Measurements from ENCODE around the gene CAGE1. TPM values are rescaled to one million over a fixed set of nuclear protein-coding genes. Genes with fewer than 3 reads are reported as not detected.

The CAGE1 gene
- polyA plus RNA-seq, 1 experiment: not detected

DNA sequence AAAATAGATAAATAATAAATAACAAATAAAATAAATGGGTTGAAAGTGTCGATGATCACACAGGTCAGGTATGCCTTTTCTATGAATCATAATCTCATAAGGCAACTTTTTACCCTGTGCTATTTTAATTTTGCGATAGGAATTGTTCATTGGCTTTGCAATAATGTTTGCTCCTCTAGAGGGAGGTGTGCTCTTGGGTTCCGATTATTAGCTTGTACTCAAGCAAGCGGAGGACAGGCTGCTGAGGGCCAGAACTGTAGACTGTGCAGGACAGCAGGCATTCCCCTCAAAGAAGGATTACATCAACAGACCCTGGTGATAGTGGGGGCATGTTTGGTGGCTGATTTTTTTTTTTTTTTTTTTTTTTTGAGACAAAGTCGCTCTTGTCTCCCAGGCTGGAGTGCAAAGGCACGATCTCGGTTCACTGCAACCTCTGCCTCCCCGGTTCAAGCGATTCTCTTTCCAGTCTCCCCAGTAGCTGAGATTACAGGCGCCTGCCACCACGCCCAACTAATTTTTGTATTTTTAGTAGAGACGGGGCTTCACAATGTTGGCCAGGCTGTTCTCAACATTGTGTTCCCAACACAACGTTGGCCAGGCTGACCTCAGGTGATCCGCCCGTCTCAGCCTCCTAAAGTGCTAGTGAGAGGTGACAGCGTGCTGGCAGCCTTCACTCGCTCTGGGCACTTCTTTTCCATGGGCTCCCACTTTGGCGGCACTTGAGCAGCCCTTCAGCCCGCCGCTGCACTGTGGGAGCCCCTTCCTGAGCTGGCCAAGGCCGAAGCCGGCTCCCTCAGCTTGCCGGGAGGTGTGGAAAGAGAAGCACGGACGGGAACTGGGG lies 35.6 kb upstream of the CAGE1 start:
- POLR2A ChIA-PET: no interaction called here

GRCh38 chr6:7424058-7424457 lies 34.5 kb upstream of the CAGE1 start:
- no peak overlapping the region for H3K4me3 ChIP-seq (ENCODE audit: low read depth, low read length)
- ChIA-PET CTCF (interaction anchor here (0.7 kb wide), 1 partner anchor 9 kb away, joined by 4 read pairs; no protein-coding TSS in a partner anchor), POLR2A (no interaction called here)
- no peak for DNase-seq (ENCODE audit: low read depth)
- H3K36me3 ChIP-seq (ENCODE audit: control insufficient read depth, insufficient read depth, low read length): no peaks in the 10 kb centered on the region
- TF ChIP-seq CTCF (IDR thresholded peaks at IDR 0.05; ENCODE audit: insufficient read depth, low read depth, low read length): no peak
- H3K27me3 ChIP-seq (ENCODE audit: control insufficient read depth, insufficient read depth, low read length): no peaks in the 10 kb centered on the region

More for the DNA sequence above, 35.6 kb upstream of the CAGE1 start:
- DNase-seq (ENCODE audit: low read depth): no peak
- H3K4me3 ChIP-seq (ENCODE audit: low read depth, low read length): no peak overlapping the region
- peak; percentile 45 for TF ChIP-seq CTCF (IDR thresholded peaks at IDR 0.05; ENCODE audit: insufficient read depth, low read depth, low read length)
- no peaks in the 10 kb centered on the region for H3K36me3 ChIP-seq (ENCODE audit: control insufficient read depth, insufficient read depth, low read length)
- H3K27me3 ChIP-seq (ENCODE audit: control insufficient read depth, insufficient read depth, low read length): no peaks in the 10 kb centered on the region
- CTCF ChIA-PET: interaction anchor here (0.6 to 2.5 kb wide), 7 partner anchors 10 to 191 kb away, joined by 3 to 13 read pairs (median 3); no protein-coding TSS in a partner anchor

- ChIA-PET CTCF (no interaction called here), POLR2A (no interaction called here)
- H3K36me3 ChIP-seq (ENCODE audit: control insufficient read depth, insufficient read depth, low read length): peaks cover 1% of the 10 kb centered on the region; the same call in 1 of the 2 replicates
- DNase-seq (ENCODE audit: low read depth): no peak
- no peak overlapping the region for H3K4me3 ChIP-seq (ENCODE audit: low read depth, low read length)
- no peak for TF ChIP-seq CTCF (IDR thresholded peaks at IDR 0.05; ENCODE audit: insufficient read depth, low read depth, low read length)
- no peaks in the 10 kb centered on the region for H3K27me3 ChIP-seq (ENCODE audit: control insufficient read depth, insufficient read depth, low read length)
Observed at GRCh38 chr6:7421066-7421465, 31.5 kb upstream of the CAGE1 start.

DNA sequence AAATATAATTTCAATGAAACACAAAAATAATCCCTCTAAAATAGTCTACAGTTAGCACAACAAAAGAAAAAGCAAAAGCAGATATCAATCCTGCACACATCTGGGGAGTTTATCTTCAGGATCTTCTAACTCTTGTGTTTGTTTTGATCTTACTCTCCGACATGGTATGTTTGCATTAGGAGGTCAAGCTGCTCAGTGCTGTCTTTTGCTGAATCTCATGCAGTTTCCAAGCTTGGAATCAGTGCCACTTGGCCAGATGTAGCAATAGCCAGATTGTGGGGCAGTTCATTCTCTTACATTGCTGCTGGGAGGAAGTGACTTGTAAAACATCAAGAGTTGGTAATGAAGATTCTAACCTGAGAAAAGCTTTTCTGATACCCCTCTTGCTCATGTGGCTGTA lies 29.5 kb upstream of the CAGE1 start:
- Histone ChIP-seq H3K4me3 (ENCODE audit: low read depth, low read length) (no peak overlapping the region), H3K36me3 (ENCODE audit: control insufficient read depth, insufficient read depth, low read length) (peaks cover 1% of the 10 kb centered on the region; the same call in 1 of the 2 replicates), H3K27me3 (ENCODE audit: control insufficient read depth, insufficient read depth, low read length) (no peaks in the 10 kb centered on the region)
- DNase-seq (ENCODE audit: low read depth): no peak
- CTCF ChIA-PET: interaction anchor here (1.5 kb wide), 1 partner anchor 196 kb away, joined by 3 read pairs; no protein-coding TSS in a partner anchor
- no peak for TF ChIP-seq CTCF (IDR thresholded peaks at IDR 0.05; ENCODE audit: insufficient read depth, low read depth, low read length)
- POLR2A ChIA-PET: interaction anchor here (0.6 kb wide), 1 partner anchor 197 kb away, joined by 6 read pairs; no protein-coding TSS in a partner anchor

DNA sequence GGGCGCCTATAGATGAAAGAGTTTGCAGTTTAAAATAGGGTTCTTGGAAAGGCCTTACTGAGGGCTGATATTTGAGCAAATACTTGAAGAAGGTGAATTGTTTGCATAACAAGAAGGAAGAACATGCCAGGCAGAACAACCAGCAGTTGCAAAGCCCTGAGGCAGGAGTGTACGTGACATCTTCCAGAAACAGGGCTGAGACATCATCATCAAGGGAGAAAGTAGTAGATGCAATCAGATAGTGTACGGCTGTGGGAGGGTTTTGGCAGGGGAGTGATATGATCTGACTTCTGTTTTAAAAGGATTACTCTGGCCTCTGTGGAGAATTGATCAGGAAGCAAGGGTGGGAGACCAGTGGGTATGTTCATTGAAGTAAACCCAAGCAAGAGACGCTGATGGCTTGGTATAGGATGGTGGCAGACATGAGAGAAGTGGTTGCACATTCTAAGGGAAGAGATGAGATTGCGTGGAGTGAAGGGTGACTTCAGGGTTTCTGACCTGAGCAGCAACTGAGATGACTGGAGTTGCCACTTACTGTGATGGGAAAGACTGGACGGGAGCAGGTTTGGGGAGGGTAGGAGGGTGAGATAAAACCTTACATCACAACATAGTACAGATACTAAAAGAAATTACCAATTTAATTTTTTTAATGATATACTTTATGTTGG lies 28.8 kb upstream of the CAGE1 start:
- no peak for DNase-seq (ENCODE audit: low read depth)
- no peak for TF ChIP-seq CTCF (IDR thresholded peaks at IDR 0.05; ENCODE audit: insufficient read depth, low read depth, low read length)
- POLR2A ChIA-PET: no interaction called here
- Histone ChIP-seq H3K27me3 (ENCODE audit: control insufficient read depth, insufficient read depth, low read length) (no peaks in the 10 kb centered on the region), H3K4me3 (ENCODE audit: low read depth, low read length) (no peak overlapping the region), H3K36me3 (ENCODE audit: control insufficient read depth, insufficient read depth, low read length) (peaks cover 1% of the 10 kb centered on the region; the same call in 1 of the 2 replicates)
- CTCF ChIA-PET: interaction anchor here (1.5 kb wide), 1 partner anchor 197 kb away, joined by 3 read pairs; no protein-coding TSS in a partner anchor

All from BJ (cell line).